HG03520 (cell line): ENCODE measurements around the gene SHBG.
"Not testable (repeated sequence)": the region's sequence is repeated elsewhere in the genome, so short reads cannot be mapped to it uniquely, and the experiment has no call there.

Experiments
- ATAC-seq: cut with Tn5 transposase; IDR thresholded peaks from one replicate; pipeline ENCODE4 v1.9.1; 2021; ENCODE audit warnings: mild to moderate bottlenecking, moderate library complexity; ENCODE audit not compliant: unreplicated experiment

Gene SHBG

GRCh38 chr17:7629939-7630571 lies at the start of gene SHBG:
Gene SHBG (plus strand): TSS chr17:7630135. CDS start chr17:7630173, 38 bp downstream.
- ATAC-seq: no peak

DNA sequence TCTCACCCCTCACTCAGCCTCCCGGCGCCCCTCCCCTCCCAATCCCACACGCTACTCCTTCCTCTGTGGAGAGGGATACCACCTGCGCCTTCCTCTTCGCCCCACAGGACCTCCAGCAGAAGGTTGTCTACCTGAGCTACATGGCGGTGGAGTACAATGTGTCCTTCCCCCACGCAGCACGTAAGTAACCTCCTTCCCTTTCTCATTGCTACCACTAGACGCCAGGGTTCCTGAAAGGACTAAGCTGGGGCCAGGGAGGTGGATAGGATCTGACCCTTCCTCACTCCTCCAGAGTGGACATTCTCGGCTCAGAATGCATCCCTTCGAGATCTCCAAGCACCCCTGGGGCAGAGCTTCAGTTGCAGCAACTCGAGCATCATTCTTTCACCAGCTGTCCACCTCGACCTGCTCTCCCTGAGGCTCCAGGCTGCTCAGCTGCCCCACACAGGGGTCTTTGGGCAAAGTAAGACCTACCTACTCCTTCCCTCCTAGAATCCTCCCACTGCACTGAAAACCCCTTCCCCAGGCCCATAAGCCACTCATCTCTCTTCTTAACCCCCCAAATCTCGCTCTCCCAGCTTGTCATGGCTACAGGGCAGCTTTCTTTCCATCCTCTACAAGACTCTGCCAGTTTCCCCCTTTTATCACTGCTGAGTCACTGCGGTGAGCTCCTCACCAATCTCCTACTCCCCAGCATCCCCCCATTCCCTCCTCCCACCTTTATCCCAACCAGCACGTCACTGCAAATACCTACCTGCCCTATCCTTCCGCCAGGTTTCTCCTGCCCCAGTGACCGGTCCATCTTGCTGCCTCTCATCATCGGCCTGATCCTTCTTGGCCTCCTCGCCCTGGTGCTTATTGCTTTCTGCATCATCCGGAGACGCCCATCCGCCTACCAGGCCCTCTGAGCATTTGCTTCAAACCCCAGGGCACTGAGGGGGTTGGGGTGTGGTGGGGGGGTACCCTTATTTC lies 49.0 kb upstream of the SHBG start:
- no peak for ATAC-seq

GRCh38 chr17:7582396-7583252 lies 47.3 kb upstream of the SHBG start:
- no peak for ATAC-seq

DNA sequence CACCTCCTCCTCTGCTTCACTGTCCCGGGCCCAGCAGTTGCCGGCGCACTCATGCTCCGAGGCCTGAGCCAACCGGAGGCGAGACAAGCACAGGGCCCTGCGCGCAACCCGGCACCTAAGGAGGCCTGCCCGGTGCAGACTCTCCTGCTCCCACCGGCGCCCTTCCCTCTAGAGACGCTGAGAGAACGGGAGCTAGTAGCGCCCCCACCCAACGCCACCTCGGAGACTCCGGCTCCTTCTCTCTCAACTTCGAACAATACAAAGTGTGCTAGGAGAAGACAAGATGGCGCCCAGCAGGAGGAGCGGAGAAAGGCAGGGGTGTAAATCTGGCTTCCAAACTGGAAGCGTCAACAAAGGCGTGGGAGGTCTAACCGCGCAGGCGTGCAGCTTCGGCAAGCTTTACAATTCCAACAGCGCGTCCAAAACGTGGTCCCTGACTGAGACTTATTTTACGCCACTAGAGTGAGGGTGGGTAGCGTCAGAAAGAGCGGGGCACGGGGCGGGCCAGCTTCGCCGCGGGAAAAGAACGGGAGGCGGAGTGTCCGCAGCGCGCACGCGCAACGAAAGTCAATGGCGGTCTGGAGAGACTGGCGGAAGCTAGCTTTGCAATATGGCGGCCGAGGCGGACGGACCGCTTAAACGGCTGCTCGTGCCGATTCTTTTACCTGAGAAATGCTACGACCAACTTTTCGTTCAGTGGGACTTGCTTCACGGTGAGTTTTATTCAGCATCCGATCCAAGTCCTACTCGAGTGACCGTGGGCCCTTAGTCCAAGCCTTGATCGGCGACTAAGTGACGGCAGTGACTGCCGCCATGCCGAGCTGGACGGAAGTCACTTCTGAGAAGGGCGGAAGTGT lies 46.5 kb upstream of the SHBG start, which contains the start of gene MPDU1:
Gene MPDU1, plus strand, starts transcription at position 600 of the 857 bp plus-strand sequence. Its CDS starts 11 bp downstream, at position 611.
- peak; percentile 62 for ATAC-seq

GRCh38 chr17:7586673-7587419 lies 43.1 kb upstream of the SHBG start:
- ATAC-seq: no peak

DNA sequence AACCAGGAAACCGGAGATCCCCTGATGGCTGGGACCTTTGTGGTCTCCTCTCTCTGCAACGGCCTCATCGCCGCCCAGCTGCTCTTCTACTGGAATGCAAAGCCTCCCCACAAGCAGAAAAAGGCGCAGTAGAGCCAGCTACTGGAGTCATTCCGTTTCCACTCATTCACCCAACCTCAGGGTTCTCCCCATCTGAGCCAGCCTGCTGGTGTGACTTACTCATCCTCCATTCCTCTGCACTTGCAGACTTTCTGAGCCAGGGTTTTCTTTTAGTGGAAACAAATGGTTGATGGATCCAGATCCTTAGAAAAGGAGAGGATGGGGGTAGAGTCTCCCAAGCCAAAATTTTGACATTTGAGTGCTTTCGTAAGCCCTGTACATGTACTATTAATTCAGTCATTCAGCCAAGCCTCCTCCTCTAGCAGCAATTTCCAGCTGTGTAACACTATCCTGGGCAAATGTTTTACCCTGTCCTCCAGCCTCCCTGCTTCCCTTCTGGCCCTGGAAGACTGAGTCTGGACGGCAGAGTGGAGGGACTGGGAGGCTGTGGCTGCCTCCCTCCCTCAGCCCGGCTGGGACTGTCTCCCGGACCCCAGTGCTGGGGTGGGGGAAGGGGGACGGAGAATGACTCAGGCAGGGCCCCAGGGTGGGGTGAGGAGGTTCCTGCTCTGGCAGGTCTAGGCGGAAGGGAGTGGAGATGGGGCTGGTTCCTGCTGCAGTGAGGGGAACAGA lies 42.3 kb upstream of the SHBG start:
- ATAC-seq: no peak

DNA sequence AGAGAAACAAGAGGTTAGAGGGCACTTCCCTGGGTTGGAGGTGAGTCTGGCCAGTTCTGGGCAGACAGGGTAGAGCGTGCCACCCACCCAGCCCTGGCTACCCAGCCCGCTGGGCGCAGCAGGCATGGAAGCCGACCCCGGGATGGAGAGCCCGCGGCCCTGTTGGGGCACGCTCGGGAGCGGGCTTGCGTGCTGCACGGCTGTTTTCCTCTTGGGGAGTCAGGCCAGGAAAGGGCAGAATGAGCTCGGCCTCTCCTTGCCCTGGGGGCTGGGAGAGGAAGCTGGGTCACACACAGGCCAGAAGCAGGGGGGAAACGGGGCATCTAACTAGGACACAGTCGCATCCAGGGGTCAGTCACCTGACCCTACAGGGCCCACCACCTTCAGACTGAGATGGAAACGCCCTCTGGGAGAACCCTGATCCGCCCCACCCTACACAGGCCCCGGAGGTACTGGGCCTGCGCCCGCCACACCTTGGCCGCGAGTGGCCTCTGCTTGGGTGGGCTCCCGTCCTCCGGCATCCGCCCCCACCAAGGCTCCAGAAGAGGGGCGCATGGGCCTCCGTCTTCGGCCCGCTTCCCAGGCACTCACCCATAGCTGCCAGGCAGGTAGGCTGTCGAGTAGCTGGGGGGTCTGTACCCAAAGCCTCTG lies 41.3 kb upstream of the SHBG start:
- no peak for ATAC-seq

GRCh38 chr17:7589204-7589868 lies 40.6 kb upstream of the SHBG start:
- no peak for ATAC-seq

DNA sequence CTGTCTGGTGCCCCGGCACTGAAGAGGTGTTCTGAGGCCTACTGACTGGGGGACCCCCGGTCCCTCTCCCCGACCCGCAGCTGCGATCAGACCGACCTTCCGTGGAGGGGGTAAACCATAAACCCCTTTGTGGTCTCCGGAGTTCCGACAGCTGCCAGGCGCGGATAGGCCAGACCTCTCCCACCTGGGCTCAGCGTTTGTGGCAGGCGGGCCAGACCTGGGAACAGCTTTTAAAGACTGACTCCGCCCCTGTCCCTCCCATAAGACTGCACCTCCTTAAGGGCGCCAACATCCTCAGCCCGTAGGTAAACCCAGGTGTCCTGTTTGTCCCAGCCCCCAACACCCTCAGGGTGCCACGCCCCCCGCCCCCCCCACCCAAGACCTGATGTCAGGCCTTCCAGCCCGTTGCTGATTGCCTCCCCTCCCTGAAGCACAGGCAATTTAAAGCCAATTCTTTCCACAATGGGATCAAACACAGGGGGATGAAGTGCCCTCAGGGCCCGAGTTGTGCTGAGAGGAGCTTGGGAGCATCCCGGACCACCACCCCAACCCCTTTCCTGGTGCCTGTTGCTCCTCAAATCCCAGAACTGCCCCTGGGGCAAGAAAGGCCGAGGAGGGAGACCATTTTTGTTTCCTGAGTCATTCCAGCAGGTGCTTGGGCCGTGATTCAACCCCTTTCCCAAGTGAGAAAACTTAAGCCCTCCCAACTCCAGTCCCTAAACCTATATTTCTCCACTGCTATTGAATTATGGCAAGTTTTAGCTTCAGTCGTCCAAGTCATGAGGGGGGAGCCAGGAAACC lies 39.8 kb upstream of the SHBG start, which contains the start of gene SOX15:
Gene SOX15, minus strand, starts transcription at position 204 of the 801 bp plus-strand sequence. CDS start 418 bp downstream, outside the sequence.
- no peak for ATAC-seq

GRCh38 chr17:7590743-7591142 lies 39.2 kb upstream of the SHBG start:
- no peak for ATAC-seq

GRCh38 chr17:7591596-7591995 lies 38.3 kb upstream of the SHBG start:
- no peak for ATAC-seq

- no peak for ATAC-seq
Measured at GRCh38 chr17:7592422-7593021, 37.4 kb upstream of the SHBG start.

- ATAC-seq: no peak
Measured at GRCh38 chr17:7593296-7593695, 36.6 kb upstream of the SHBG start.

- ATAC-seq: not testable (repeated sequence)
Measured at GRCh38 chr17:7597561-7597960, 32.4 kb upstream of the SHBG start.

- no peak for ATAC-seq
Measured at GRCh38 chr17:7606280-7606679, 23.7 kb upstream of the SHBG start.

- ATAC-seq: no peak
Measured at GRCh38 chr17:7610641-7611040, 19.3 kb upstream of the SHBG start.
